HG03196 (cell line): ENCODE results near the gene RASSF8.

ENCODE experiments used
- ATAC-seq: cut with Tn5 transposase; IDR thresholded peaks from one replicate; pipeline ENCODE4 v1.9.1; 2021; ENCODE audit not compliant: unreplicated experiment

RASSF8 gene

GRCh38 chr12:26122681-26123481, 164.4 kb downstream of the RASSF8 start:
- no peak for ATAC-seq

GRCh38 chr12:26123482-26123980, 165.0 kb downstream of the RASSF8 start:
- ATAC-seq: no peak

- ATAC-seq: no peak
Observed at GRCh38 chr12:26124446-26125399, 166.2 kb downstream of the RASSF8 start, which contains the start of gene BHLHE41. TSS of gene BHLHE41 (minus strand) at chr12:26125037. CDS start at chr12:26124779, 258 bp downstream.

- no peak for ATAC-seq
Observed at GRCh38 chr12:26125400-26126339, 167.2 kb downstream of the RASSF8 start.

- ATAC-seq: no peak
Observed at GRCh38 chr12:26126340-26127284, 168.1 kb downstream of the RASSF8 start.

- no peak for ATAC-seq
Observed at GRCh38 chr12:26127404-26127803, 168.9 kb downstream of the RASSF8 start.

- ATAC-seq: no peak
Observed at GRCh38 chr12:26128168-26128567, 169.7 kb downstream of the RASSF8 start.
